Hippocampal formation (tissue), 2 donors: ENCODE results near the gene CYP2C18.
"Not testable (repeated sequence)": the region's sequence is repeated elsewhere in the genome, so short reads cannot be mapped to it uniquely, and the experiment has no call there.

Source experiments
- DNase-seq, 2 donors: peaks; one replicate each; lab custom pipeline; 2025; lab: John Stamatoyannopoulos, UW

Gene CYP2C18

GRCh38 chr10:94683214-94684054, at the start of gene CYP2C18:
Gene CYP2C18 (plus strand): TSS chr10:94683729. CDS start chr10:94683820, 91 bp downstream.
- DNase-seq: no peak

- DNase-seq: not testable (repeated sequence)
Measured at GRCh38 chr10:94638097-94638496, 45.4 kb upstream of the CYP2C18 start.

DNA sequence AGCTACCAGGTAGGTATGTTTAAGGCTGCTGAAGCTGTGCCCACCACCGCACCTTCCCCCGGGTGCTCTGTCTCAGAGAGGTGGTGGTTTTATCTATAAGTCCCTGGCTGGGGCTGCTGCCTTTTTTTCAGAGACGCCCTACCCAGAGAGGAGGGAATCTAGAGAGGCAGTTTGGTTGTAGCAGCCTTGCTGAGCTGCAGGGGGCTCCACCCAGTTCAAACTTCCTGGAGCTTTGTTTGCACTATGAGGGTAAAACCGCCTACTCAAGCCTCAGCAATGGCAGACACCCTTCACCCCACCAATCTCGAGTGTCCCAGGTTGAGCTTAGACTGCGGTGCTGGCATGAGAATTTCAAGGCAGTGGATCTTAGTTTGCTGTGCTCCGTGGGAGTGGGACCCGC, 43.6 kb upstream of the CYP2C18 start:
- no peak for DNase-seq

GRCh38 chr10:94640562-94640961, 43.0 kb upstream of the CYP2C18 start:
- no peak for DNase-seq

GRCh38 chr10:94641480-94641879, 42.0 kb upstream of the CYP2C18 start:
- no peak for DNase-seq

DNA sequence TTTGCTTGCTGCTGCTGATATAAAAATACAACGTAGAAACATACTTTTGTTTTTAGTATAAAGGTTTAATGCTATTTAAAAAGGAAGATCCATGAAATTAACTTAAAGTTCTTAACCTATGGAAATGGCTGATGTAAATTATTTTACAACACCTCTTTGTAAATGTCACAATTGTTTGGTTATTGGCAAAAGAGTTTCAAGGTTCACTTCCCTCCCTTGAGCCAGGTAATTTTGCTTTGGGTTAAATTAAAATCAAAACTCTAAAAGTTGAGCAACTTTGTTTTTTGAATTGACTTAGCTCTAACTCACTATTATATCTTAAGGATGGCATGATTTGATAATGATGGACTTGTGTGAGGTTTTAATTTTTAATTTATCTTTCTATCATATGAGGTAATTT, 39.2 kb upstream of the CYP2C18 start:
- DNase-seq: no peak

DNA sequence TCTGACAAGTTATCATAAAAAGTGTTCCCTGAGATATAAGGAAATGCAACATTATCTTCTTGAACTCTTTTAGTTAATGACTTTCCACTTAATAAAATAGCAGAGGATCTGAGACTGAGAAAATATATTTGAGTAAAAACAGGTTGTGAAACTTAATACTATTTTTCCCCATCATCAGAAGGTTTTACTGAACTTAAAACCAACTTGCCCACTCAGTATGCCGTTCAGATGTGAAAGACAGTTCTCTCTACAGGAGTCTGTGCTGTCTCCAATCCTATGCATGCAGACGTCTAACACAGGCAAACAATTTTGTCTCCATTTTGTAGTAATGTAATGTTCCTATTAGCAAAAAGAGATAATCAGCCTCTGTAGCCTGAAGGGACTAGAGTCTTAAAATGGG, 38.2 kb upstream of the CYP2C18 start:
- no peak for DNase-seq

DNA sequence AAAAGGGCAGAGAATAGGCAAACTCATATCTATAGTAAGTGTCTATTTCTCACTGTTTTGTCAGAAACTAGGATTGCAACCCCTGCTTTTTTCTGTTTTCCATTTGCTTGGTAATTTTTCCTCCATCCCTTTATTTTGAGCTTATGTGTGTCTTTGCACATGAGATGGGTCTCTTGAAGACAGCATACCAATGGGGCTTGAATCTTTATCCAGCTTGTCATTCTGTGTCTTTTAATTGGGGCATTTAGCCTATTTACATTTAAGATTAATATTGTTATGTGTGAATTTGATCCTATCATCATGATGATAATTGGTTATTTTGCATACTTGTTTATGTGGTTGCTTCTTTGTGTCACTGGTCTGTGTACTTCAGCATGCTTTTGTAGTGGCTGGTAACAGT, 28.3 kb upstream of the CYP2C18 start:
- DNase-seq: not testable (repeated sequence)

- not testable (repeated sequence) for DNase-seq
Measured at GRCh38 chr10:94663061-94663460, 20.5 kb upstream of the CYP2C18 start.

GRCh38 chr10:94666391-94667102, 17.0 kb upstream of the CYP2C18 start:
- DNase-seq: no peak

GRCh38 chr10:94673614-94674321, 9.8 kb upstream of the CYP2C18 start:
- DNase-seq: no peak

DNA sequence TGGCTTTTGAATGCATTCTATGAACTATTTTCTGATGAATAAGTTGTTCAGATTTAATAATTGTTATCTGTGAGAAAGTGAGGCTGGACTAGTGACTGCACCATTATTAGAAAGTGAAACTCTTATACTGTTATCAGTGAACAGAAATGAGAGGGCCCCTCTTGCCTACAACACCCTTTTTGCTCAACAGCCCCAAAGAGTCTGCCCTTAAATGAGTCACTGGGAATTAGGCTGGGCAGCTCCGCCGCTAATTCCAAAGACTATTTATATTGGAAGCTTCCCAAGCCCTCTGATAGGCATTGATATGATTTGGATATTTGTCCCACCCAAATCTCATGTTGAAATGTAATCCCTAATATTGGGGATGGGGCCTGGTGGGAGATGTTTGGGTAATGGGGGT, 7.0 kb upstream of the CYP2C18 start:
- no peak for DNase-seq

GRCh38 chr10:94677691-94678090, 5.8 kb upstream of the CYP2C18 start:
- no peak for DNase-seq

- DNase-seq: no peak
Measured at GRCh38 chr10:94678475-94678874, 5.1 kb upstream of the CYP2C18 start.

DNA sequence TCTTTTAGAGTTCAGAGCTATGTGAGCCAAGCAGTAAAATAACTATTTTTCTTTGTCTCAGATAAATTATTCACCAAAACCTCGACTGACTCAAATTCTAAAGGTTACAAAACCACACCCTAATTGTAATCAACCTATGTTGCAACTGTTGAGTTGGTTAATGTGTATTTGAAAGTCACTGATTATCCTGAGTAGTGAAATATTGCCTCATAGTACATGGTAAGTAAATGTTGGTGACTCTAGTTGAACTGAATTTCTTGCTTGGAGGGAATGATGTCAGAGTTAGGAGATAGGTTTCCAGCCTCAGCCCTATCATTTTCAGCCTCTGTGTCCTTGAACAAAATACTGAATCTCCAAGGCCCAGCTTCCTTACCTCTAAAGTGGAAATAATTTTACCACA, 3.0 kb upstream of the CYP2C18 start:
- DNase-seq: no peak

DNA sequence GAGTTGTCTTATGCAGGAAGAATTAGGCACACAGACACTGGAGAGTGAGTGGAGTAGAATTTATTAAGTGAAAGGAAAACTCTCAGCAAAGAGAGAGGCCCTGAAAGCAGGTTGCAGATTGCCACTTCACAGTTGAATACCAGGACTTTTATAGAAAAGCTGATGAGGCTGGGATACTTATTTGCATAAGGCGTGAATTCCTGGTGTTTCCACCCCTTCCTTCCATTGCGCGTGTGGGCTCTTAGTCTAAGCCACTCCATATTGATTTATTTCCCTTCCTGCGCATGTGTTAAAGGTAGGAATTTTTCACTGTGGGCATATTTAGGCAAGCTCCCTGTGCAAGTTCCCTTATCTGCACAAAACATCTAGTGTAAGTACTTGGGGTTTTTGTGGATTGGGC, 893 bp upstream of the CYP2C18 start:
- not testable (repeated sequence) for DNase-seq

GRCh38 chr10:94687625-94688248, 4.2 kb downstream of the CYP2C18 start:
- no peak for DNase-seq

DNA sequence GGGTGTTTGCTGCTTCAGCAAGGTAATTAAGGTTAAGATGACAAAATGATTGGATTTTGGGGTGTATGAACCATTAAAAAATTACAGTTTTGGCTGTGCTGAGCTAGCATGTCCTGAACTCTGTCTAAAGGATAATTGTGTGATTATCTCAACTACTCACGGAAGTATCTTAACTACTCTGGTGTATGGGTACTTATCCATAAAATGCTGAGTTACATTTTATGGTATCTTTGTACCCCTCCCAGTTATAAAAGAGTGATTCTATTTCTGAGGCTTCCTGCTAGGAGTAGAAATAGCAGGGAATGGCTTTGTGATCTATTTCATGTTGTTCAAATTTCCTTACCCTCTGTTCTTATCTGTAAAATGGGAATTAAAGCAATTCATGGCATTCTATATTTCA, 22.6 kb downstream of the CYP2C18 start:
- DNase-seq: no peak

DNA sequence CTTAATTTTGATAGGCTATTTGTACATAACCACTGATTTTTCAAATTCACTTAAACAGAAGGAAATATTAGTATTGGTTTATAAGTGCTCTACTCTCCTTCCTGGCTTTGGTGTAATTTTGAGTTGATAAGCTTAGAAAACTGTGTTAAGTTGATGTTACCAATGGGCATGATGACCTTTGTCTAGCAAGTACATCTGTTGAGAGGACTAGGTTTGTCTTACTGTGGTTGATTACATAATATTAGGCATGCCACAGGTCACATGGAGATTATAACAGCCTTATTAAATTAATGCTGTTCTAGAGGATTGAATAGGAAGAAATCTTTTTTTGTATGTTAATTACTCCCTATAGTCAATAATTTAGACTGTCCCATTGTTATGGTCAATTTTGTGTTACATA, 27.0 kb downstream of the CYP2C18 start:
- no peak for DNase-seq

GRCh38 chr10:94725871-94726270, 42.3 kb downstream of the CYP2C18 start:
- DNase-seq: no peak

- no peak for DNase-seq
Measured at GRCh38 chr10:94735197-94735596, 51.7 kb downstream of the CYP2C18 start.

DNA sequence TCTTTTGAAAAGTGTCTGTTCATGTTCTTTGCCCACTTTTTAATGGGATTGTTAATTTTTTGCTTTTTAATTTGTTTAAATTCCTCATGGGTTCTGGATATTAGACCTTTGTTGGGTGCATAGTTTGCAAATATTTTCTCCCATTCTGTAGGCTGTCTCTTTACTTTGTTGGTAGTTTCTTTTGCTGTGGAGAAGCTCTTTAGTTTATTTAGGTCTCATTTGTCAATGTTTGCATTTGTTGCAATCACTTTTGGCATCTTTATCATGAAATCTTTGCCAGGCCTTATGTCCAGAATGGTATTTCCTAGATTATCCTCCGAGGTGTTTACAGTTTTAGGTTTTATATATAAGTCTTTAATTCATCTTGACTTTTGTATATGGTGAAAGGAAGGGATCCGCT, 55.1 kb downstream of the CYP2C18 start:
- DNase-seq: no peak
